ENCODE results near the gene NFX1. TPM values are rescaled to one million over a fixed set of nuclear protein-coding genes. Genes with fewer than 3 reads are reported as not detected.

NFX1 gene
- total RNA-seq (23.3 TPM), polyA plus RNA-seq (15.5 TPM)
- long read RNA-seq, donor 1, result 0 reads
- long read RNA-seq, donor 2, result 0 reads
- long read RNA-seq, donor 3, full-length matches to known transcripts, result 4 of 10 reads
- long read RNA-seq, donor 3, partial matches to known transcripts, result 6 of 10 reads
- long read RNA-seq, donor 3, other reads (novel, unspliced or antisense), result 0 of 10 reads
- long read RNA-seq, donor 4, full-length matches to known transcripts, result 1 of 1 reads
- long read RNA-seq, donor 4, partial matches to known transcripts, result 0 of 1 reads
- long read RNA-seq, donor 4, other reads (novel, unspliced or antisense), result 0 of 1 reads
- long read RNA-seq, donor 5, full-length matches to known transcripts, result 4 of 18 reads
- long read RNA-seq, donor 5, partial matches to known transcripts, result 14 of 18 reads
- long read RNA-seq, donor 5, other reads (novel, unspliced or antisense), result 0 of 18 reads
- long read RNA-seq, donor 6, full-length matches to known transcripts, result 2 of 2 reads
- long read RNA-seq, donor 6, partial matches to known transcripts, result 0 of 2 reads
- long read RNA-seq, donor 6, other reads (novel, unspliced or antisense), result 0 of 2 reads
- long read RNA-seq, donor 7, partial matches to known transcripts, result 0 of 2 reads
- long read RNA-seq, donor 7, other reads (novel, unspliced or antisense), result 0 of 2 reads
- long read RNA-seq, donor 8, partial matches to known transcripts, result 0 of 1 reads
- long read RNA-seq, donor 8, other reads (novel, unspliced or antisense), result 0 of 1 reads
- long read RNA-seq, donor 9, partial matches to known transcripts, result 0 of 1 reads
- long read RNA-seq, donor 9, other reads (novel, unspliced or antisense), result 0 of 1 reads
- long read RNA-seq, donor 10, full-length matches to known transcripts, result 1 of 1 reads
- long read RNA-seq, donor 10, partial matches to known transcripts, result 0 of 1 reads
- long read RNA-seq, donor 10, other reads (novel, unspliced or antisense), result 0 of 1 reads

DNA sequence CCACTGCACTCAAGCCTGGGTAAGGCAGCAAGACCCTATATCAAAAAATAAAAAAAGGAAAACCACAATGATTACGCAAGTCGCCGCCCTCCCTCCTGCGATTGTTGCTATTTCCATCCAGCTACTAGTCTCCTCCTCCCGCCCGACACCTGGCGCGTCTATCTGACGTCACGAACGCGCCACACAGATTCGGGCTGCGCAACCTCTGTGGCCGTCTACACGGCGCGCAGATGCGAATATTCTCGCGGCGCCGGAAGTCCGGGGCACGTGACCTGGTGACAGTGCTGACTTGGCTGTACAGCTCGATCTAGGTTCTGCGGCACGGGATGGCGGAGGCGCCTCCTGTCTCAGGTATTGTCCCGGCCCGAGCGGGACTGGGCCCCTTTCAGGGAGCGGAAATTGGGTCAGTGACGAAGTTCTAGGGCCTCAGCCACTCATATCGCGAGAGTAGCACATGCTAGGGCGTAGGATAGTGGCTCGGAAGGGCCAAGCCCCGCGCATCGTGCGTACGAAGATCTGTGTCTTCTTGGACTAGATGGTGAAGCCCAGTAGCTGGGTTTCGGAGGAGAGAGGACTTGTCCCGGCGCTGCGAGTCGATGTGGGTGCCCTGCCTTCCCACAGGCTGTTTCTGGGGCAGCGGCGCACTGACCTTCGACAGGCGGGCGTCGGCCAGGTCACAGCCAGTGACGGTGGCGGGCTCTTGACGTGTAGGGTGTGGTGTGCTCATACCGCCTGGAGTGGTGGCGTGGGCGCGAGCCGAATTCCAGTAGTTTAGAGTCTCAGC, at the start of gene NFX1:
NFX1 (plus strand) TSS at position 270 of the 784 bp plus-strand sequence; CDS start at position 327, 57 bp downstream.
- Histone ChIP-seq H3K9me3 (ENCODE audit: control insufficient read depth in 2 of 2, insufficient read depth in 1 of 2, low read length in 1 of 2) (no peaks in the 10 kb centered on the region), H3K27me3 (ENCODE audit: control insufficient read depth in 2 of 2, insufficient read depth in 1 of 2, low read length in 1 of 2) (no peaks in the 10 kb centered on the region), H3K4me1 (ENCODE audit: control insufficient read depth in 2 of 2, insufficient read depth in 2 of 2, low read length in 2 of 2) (peaks cover 28 to 37% of the 10 kb centered on the region in 2 donors), H3K27ac (ENCODE audit: low read depth in 1 of 2, low read length in 1 of 2) (peak within 1 kb of the TSS; percentile 99 to 100), H3K36me3 (ENCODE audit: control insufficient read depth in 2 of 2, insufficient read depth in 2 of 2, low read length in 1 of 2) (peaks cover 14 to 29% of the 10 kb centered on the region in 2 donors), H3K4me3 (ENCODE audit: low read length in 2 of 2) (peak within 1 kb of the TSS; percentile 82 to 83)
- under 1% methylated on average over 63 of the region's 63 CpGs for WGBS
- peak; percentile 95 to 99 (median 98) for DNase-seq (ENCODE audit: low read depth in 6 of 9, low spot score in 9 of 9)

DNA sequence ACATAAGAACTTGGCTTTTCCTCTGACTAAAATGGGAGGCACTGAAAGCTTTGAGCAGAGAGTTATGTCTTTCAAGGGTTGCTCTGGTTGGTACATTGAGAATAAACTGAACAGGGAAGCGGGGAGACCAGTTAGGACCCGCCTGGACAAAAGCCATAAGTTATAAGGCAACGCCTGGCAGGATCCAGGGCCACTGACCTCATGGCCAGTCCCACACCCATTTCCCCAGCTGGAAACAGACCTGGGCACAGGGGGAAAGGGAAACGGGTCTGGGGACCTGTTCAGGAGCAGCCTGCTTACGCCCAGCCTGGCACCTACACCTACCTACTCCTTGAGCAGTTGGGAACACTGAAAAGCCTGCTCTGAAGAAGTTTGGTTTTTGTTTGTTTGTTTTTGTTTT, 49.0 kb upstream of the NFX1 start:
- Histone ChIP-seq H3K4me3 (ENCODE audit: low read length in 2 of 2) (no peak overlapping the region), H3K9me3 (ENCODE audit: control insufficient read depth in 2 of 2, insufficient read depth in 1 of 2, low read length in 1 of 2) (peaks cover 0 to 1% of the 10 kb centered on the region in 2 donors), H3K27me3 (ENCODE audit: control insufficient read depth in 2 of 2, insufficient read depth in 1 of 2, low read length in 1 of 2) (no peaks in the 10 kb centered on the region), H3K4me1 (ENCODE audit: control insufficient read depth in 2 of 2, insufficient read depth in 2 of 2, low read length in 2 of 2) (peaks cover 0 to 9% of the 10 kb centered on the region in 2 donors), H3K27ac (ENCODE audit: low read depth in 1 of 2, low read length in 1 of 2) (no peak overlapping the region), H3K36me3 (ENCODE audit: control insufficient read depth in 2 of 2, insufficient read depth in 2 of 2, low read length in 1 of 2) (no peaks in the 10 kb centered on the region)
- no peak for DNase-seq (ENCODE audit: low read depth in 6 of 9, low spot score in 9 of 9)
- WGBS, result 96% methylated on average over 5 of the region's 5 CpGs

DNA sequence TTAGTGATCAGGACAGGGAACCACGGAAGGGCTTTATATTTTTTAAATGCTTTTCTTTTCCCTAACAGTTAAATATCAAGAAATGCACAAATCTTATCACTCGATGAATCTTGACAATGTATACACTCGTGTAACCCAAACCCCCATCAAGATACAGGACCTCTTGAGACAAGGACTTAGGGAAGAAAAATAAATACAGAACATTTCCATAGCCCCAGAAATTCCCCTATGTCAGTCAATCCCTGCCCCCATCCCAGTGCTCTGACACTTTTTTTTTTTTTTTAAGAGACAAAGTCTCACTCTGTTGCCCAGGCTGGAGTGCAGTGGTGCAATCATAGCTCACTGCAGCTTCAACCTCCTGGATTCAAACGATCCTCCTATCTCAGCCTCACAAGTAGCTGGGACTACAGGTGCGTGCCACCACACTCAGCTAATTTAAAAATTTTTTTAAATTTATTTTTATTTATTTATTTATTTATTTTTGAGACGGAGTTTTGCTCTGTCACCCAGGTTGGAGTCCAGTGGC, 47.6 kb upstream of the NFX1 start:
- Histone ChIP-seq H3K27ac (ENCODE audit: low read depth in 1 of 2, low read length in 1 of 2) (no peak overlapping the region), H3K9me3 (ENCODE audit: control insufficient read depth in 2 of 2, insufficient read depth in 1 of 2, low read length in 1 of 2) (peaks cover 0 to 1% of the 10 kb centered on the region in 2 donors), H3K4me3 (ENCODE audit: low read length in 2 of 2) (no peak overlapping the region), H3K27me3 (ENCODE audit: control insufficient read depth in 2 of 2, insufficient read depth in 1 of 2, low read length in 1 of 2) (no peaks in the 10 kb centered on the region), H3K36me3 (ENCODE audit: control insufficient read depth in 2 of 2, insufficient read depth in 2 of 2, low read length in 1 of 2) (no peaks in the 10 kb centered on the region), H3K4me1 (ENCODE audit: control insufficient read depth in 2 of 2, insufficient read depth in 2 of 2, low read length in 2 of 2) (peaks cover 0 to 9% of the 10 kb centered on the region in 2 donors)
- WGBS, result 94% methylated on average over 6 of the region's 6 CpGs
- DNase-seq (ENCODE audit: low read depth in 6 of 9, low spot score in 9 of 9), result no peak

DNA sequence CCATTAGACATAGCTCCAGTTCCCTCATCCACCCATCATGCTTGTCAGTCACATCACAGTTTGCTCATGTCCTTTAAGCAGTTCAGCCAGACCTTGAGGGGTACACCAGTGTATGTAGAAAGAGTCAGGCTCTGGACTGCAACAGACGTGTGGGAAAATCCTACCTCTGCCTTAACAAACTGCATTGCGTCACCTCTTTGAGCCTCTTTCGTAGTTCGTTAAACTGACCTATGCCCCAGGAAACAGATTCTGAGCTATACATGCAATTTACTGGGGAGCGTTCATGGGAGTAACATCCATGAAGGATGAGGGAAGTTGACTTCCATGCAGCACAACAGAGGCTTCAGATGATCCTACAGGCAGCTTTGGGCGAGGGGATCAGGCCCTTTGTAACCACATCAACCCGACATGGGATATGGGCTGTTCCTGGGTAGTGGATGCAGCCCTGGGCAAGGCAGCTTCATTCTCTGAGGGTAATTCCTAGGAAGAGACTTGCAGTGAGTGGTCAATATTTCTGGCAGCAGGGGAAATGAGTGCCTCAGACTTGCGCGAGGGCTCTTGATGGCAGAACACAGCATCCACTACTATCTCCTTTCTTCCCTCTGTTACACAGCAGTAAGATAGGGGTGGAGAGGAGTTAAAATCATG, 46.1 kb upstream of the NFX1 start:
- DNase-seq (ENCODE audit: low read depth in 6 of 9, low spot score in 9 of 9), result no peak
- 95% methylated on average over 9 of the region's 9 CpGs for WGBS
- Histone ChIP-seq H3K4me3 (ENCODE audit: low read length in 2 of 2) (no peak overlapping the region), H3K4me1 (ENCODE audit: control insufficient read depth in 2 of 2, insufficient read depth in 2 of 2, low read length in 2 of 2) (peaks cover 0 to 9% of the 10 kb centered on the region in 2 donors), H3K36me3 (ENCODE audit: control insufficient read depth in 2 of 2, insufficient read depth in 2 of 2, low read length in 1 of 2) (peaks cover 0 to 9% of the 10 kb centered on the region in 2 donors), H3K27ac (ENCODE audit: low read depth in 1 of 2, low read length in 1 of 2) (no peak overlapping the region), H3K27me3 (ENCODE audit: control insufficient read depth in 2 of 2, insufficient read depth in 1 of 2, low read length in 1 of 2) (no peaks in the 10 kb centered on the region), H3K9me3 (ENCODE audit: control insufficient read depth in 2 of 2, insufficient read depth in 1 of 2, low read length in 1 of 2) (peaks cover 0 to 1% of the 10 kb centered on the region in 2 donors)

DNA sequence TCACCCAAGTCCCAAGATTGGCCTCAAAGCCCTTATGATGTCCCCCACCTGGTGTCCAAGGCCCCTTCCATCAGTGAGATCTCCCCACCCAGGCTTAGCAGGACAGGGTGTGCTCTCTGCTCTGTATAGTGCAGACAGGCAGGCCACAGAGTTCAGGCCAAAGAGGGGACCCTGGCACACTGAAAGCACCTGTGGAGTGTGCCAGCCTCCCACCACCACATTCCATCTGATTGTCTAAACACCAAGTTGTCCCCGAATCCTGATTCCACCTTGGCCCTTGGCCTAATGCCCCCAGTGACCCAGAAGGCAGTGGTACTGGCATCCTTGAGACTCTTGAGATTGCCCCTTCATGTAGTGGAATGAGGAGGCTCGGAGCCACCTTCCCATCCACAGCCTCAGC, 45.0 kb upstream of the NFX1 start:
- 99% methylated on average over 2 of the region's 2 CpGs for WGBS
- DNase-seq (ENCODE audit: low read depth in 6 of 9, low spot score in 9 of 9), result no peak
- Histone ChIP-seq H3K9me3 (ENCODE audit: control insufficient read depth in 2 of 2, insufficient read depth in 1 of 2, low read length in 1 of 2) (peaks cover 0 to 1% of the 10 kb centered on the region in 2 donors), H3K27me3 (ENCODE audit: control insufficient read depth in 2 of 2, insufficient read depth in 1 of 2, low read length in 1 of 2) (no peaks in the 10 kb centered on the region), H3K4me1 (ENCODE audit: control insufficient read depth in 2 of 2, insufficient read depth in 2 of 2, low read length in 2 of 2) (peaks cover 0 to under 1% of the 10 kb centered on the region in 2 donors), H3K36me3 (ENCODE audit: control insufficient read depth in 2 of 2, insufficient read depth in 2 of 2, low read length in 1 of 2) (peaks cover 0 to 15% of the 10 kb centered on the region in 2 donors), H3K27ac (ENCODE audit: low read depth in 1 of 2, low read length in 1 of 2) (no peak overlapping the region), H3K4me3 (ENCODE audit: low read length in 2 of 2) (no peak overlapping the region)

DNA sequence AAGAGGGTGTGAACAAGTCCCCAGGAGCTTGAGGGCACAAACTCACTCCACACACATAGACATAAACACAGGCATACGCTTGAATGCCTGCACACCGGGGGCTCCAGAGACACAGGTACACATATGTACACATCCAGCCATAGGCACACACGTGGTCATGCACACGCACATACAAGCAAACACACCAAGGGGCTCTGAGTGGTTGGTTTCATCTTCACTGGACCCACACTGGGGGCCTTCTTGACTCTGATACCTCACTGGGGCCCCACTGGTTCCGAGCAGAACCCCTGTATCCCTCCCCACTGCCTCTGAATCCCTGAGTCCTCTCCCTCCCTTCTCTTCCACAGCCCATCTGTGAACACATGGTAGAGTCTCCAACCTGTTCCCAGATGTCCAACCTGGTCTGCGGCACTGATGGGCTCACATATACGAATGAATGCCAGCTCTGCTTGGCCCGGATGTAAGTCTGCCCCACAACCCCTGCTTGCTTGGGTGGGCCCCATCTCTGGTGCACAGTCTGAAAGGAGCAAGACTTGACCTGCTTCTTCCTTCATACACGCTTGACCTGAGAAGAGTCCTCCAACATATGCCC, 44.0 kb upstream of the NFX1 start:
- no peaks in the 10 kb centered on the region for H3K27me3 ChIP-seq (ENCODE audit: control insufficient read depth in 2 of 2, insufficient read depth in 1 of 2, low read length in 1 of 2)
- DNase-seq (ENCODE audit: low read depth in 6 of 9, low spot score in 9 of 9), result no peak
- WGBS, result 97% methylated on average over 9 of the region's 9 CpGs

DNA sequence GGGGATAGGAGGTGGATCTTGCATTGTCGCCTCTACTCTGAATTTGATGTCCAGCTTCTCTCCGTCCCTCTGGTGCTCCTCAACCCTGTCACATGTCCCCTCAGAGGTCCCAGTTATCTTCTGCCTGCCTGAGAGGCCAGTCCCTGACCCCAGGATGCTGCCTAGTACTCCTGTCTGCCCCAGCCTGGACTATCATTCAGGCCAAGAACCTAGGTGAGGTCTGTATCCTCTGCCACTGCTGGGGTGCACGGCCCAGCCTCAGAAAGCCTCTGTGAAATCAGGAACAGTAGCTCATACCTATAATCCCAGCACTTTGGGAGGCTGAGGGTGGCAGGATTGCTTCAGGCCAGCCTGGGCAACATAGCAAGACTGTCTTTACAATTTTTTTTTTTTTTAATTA, 41.7 kb upstream of the NFX1 start:
- WGBS, result 98% methylated on average over 3 of the region's 3 CpGs
- Histone ChIP-seq H3K27me3 (ENCODE audit: control insufficient read depth in 2 of 2, insufficient read depth in 1 of 2, low read length in 1 of 2) (no peaks in the 10 kb centered on the region), H3K9me3 (ENCODE audit: control insufficient read depth in 2 of 2, insufficient read depth in 1 of 2, low read length in 1 of 2) (peaks cover 0 to 1% of the 10 kb centered on the region in 2 donors), H3K27ac (ENCODE audit: low read depth in 1 of 2, low read length in 1 of 2) (no peak overlapping the region), H3K36me3 (ENCODE audit: control insufficient read depth in 2 of 2, insufficient read depth in 2 of 2, low read length in 1 of 2) (peaks cover 15 to 28% of the 10 kb centered on the region in 2 donors), H3K4me1 (ENCODE audit: control insufficient read depth in 2 of 2, insufficient read depth in 2 of 2, low read length in 2 of 2) (no peaks in the 10 kb centered on the region), H3K4me3 (ENCODE audit: low read length in 2 of 2) (no peak overlapping the region)
- DNase-seq (ENCODE audit: low read depth in 6 of 9, low spot score in 9 of 9), result no peak

More for the DNA sequence above, 44.0 kb upstream of the NFX1 start:
- peaks cover 0 to 1% of the 10 kb centered on the region in 2 donors for H3K9me3 ChIP-seq (ENCODE audit: control insufficient read depth in 2 of 2, insufficient read depth in 1 of 2, low read length in 1 of 2)
- H3K36me3 ChIP-seq (ENCODE audit: control insufficient read depth in 2 of 2, insufficient read depth in 2 of 2, low read length in 1 of 2), result peaks cover 0 to 18% of the 10 kb centered on the region in 2 donors
- no peak overlapping the region for H3K4me3 ChIP-seq (ENCODE audit: low read length in 2 of 2)
- H3K4me1 ChIP-seq (ENCODE audit: control insufficient read depth in 2 of 2, insufficient read depth in 2 of 2, low read length in 2 of 2), result no peaks in the 10 kb centered on the region
- no peak overlapping the region for H3K27ac ChIP-seq (ENCODE audit: low read depth in 1 of 2, low read length in 1 of 2)
